Tibial nerve (tissue), 4 donors: Measurements from ENCODE around the gene UMAD1.
"Not testable (repeated sequence)": the region's sequence is repeated elsewhere in the genome, so short reads cannot be mapped to it uniquely, and the experiment has no call there.

Experiments
- CTCF ChIP-seq, 5 experiments: fragments of 200-600 bp in 3 of 5; fragments of 450-650 bp in 2 of 5; sonication (generic) in 3 of 5; IDR thresholded peaks; one replicate each; pipeline ENCODE4 v1.5.1; 2016 to 2019; ENCODE audit warnings: antibody characterized with exemption in 5 of 5, mild to moderate bottlenecking in 3 of 5, moderate library complexity in 2 of 5
- EP300 ChIP-seq, 2 donors: sonication (generic); formaldehyde crosslinking; IDR thresholded peaks; one replicate each; pipeline ENCODE4 v1.6.1; 2017; ENCODE audit warnings: antibody characterized with exemption in 2 of 2, mild to moderate bottlenecking in 1 of 2
- POLR2A ChIP-seq, 2 donors: fragments of 450-650 bp; IDR thresholded peaks; one replicate each; pipeline ENCODE4 v1.6.1; 2017; ENCODE audit warnings: antibody characterized with exemption in 2 of 2, mild to moderate bottlenecking in 2 of 2, moderate library complexity in 2 of 2

GRCh38 chr7:7804822-7805221 lies 164.3 kb downstream of the UMAD1 start:
- not testable (repeated sequence) for TF ChIP-seq CTCF, EP300, POLR2A (IDR thresholded peaks at IDR 0.05)
